ENCODE data around the gene PPIL3.

The PPIL3 gene

GRCh38 chr2:200834701-200835100 is 54.2 kb downstream of the PPIL3 start:
- ATAC-seq (ENCODE audit: insufficient read depth, low read depth), result no peak
- H3K4me2 ChIP-seq (ENCODE audit: insufficient read depth, low read length), result no peak overlapping the region
- no peaks in the 10 kb centered on the region for H4K20me1 ChIP-seq (ENCODE audit: insufficient read depth, low read length)
- no peak overlapping the region for H3K9ac ChIP-seq (ENCODE audit: low read depth, low read length)
- peaks cover 11% of the 10 kb centered on the region for H3K9me3 ChIP-seq (ENCODE audit: insufficient read depth, low read length, severe bottlenecking)
- H3K27me3 ChIP-seq (ENCODE audit: insufficient read depth, low read length, poor library complexity), result no peaks in the 10 kb centered on the region
- no peak overlapping the region for H3K27ac ChIP-seq (ENCODE audit: low read length)
- TF ChIP-seq CTCF (IDR thresholded peaks at IDR 0.05; ENCODE audit: borderline replicate concordance, extremely low read depth, low read length, poor library complexity, severe bottlenecking), result no peak
- TF ChIP-seq EZH2 (IDR thresholded peaks at IDR 0.05; ENCODE audit: borderline replicate concordance, low read depth, low read length, severe bottlenecking), result no peak
- H3K4me3 ChIP-seq (ENCODE audit: low read depth in 1 of 2, low read length in 2 of 2), result no peak overlapping the region
- H3K4me1 ChIP-seq (ENCODE audit: insufficient read depth, low read length), result no peaks in the 10 kb centered on the region
- no peak for DNase-seq
- no peaks in the 10 kb centered on the region for H3K36me3 ChIP-seq (ENCODE audit: insufficient read depth, low read length)
- H2AFZ ChIP-seq (ENCODE audit: low read depth, low read length), result no peak overlapping the region
- H3K79me2 ChIP-seq (ENCODE audit: insufficient read depth, low read length), result no peaks in the 10 kb centered on the region

DNA sequence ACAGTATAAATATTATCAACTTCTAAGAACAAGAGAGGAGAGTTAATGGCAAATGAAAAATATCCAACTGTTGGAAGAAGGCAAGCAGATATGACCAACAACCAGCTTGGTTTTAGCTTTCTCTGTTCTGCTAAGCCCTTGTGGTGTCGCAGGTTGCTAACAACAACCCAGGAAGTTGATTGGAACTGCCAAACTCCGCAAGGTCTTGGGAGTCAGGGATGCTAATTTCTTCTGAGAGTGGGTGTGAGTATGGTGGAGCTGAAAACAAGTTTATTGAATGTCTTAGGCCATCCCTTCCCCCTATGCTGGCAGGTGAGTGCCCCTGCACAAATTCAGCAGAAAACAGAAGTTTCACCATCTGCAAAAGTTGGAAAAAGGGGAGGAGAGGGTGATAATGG is 59.6 kb downstream of the PPIL3 start:
- Histone ChIP-seq H3K79me2 (ENCODE audit: insufficient read depth, low read length) (no peaks in the 10 kb centered on the region), H3K9ac (ENCODE audit: low read depth, low read length) (no peak overlapping the region), H3K9me3 (ENCODE audit: insufficient read depth, low read length, severe bottlenecking) (no peaks in the 10 kb centered on the region), H3K4me3 (ENCODE audit: low read depth in 1 of 2, low read length in 2 of 2) (no peak overlapping the region), H4K20me1 (ENCODE audit: insufficient read depth, low read length) (no peaks in the 10 kb centered on the region), H2AFZ (ENCODE audit: low read depth, low read length) (no peak overlapping the region), H3K36me3 (ENCODE audit: insufficient read depth, low read length) (no peaks in the 10 kb centered on the region; the same call in 1 of the 2 replicates), H3K4me2 (ENCODE audit: insufficient read depth, low read length) (no peak overlapping the region), H3K27me3 (ENCODE audit: insufficient read depth, low read length, poor library complexity) (no peaks in the 10 kb centered on the region), H3K27ac (ENCODE audit: low read length) (no peak overlapping the region), H3K4me1 (ENCODE audit: insufficient read depth, low read length) (no peaks in the 10 kb centered on the region)
- ATAC-seq (ENCODE audit: insufficient read depth, low read depth) (no peak), DNase-seq (no peak)
- TF ChIP-seq EZH2 (IDR thresholded peaks at IDR 0.05; ENCODE audit: borderline replicate concordance, low read depth, low read length, severe bottlenecking), result no peak
- no peak for TF ChIP-seq CTCF (IDR thresholded peaks at IDR 0.05; ENCODE audit: borderline replicate concordance, extremely low read depth, low read length, poor library complexity, severe bottlenecking)

DNA sequence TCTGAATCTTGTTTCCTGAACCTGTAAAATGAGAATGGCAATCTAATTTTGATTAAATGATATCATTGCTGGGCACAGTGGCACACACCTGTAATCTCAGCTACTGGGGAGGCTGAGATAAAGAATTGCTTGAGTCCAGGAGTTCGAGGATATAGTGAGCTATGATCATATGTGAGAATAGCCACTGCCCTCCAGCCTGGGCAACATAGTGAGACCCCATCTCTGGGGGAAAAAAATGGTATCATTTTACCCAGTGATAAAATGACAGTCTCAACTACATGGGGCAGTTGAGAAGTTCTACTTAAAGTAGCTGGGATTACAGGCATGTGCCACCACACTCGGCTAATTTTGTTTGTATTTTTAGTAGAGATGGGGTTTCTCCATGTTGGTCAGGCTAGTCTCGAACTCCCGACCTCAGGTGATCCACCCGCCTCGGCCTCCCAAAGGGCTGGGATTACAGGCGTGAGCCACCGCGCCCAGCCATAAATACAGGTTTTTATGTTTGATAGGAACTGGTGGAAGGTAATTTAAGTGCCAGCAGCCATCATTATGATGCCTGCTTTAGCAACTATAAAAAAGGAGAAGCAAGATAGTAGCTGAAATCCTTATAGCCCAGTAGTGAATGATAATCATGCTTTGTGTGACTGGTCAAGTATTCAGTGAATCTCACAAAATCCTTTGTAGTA is 60.2 kb downstream of the PPIL3 start:
- Histone ChIP-seq H3K9me3 (ENCODE audit: insufficient read depth, low read length, severe bottlenecking) (no peaks in the 10 kb centered on the region), H3K36me3 (ENCODE audit: insufficient read depth, low read length) (peaks cover 5% of the 10 kb centered on the region; the same call in 1 of the 2 replicates)

More for the DNA sequence above, 60.2 kb downstream of the PPIL3 start:
- Histone ChIP-seq H3K27me3 (ENCODE audit: insufficient read depth, low read length, poor library complexity) (no peaks in the 10 kb centered on the region), H3K4me1 (ENCODE audit: insufficient read depth, low read length) (no peaks in the 10 kb centered on the region), H3K4me3 (ENCODE audit: low read depth in 1 of 2, low read length in 2 of 2) (no peak overlapping the region), H3K9ac (ENCODE audit: low read depth, low read length) (no peak overlapping the region), H2AFZ (ENCODE audit: low read depth, low read length) (no peak overlapping the region), H4K20me1 (ENCODE audit: insufficient read depth, low read length) (no peaks in the 10 kb centered on the region), H3K4me2 (ENCODE audit: insufficient read depth, low read length) (no peak overlapping the region), H3K27ac (ENCODE audit: low read length) (no peak overlapping the region), H3K79me2 (ENCODE audit: insufficient read depth, low read length) (no peaks in the 10 kb centered on the region)
- no peak for TF ChIP-seq EZH2 (IDR thresholded peaks at IDR 0.05; ENCODE audit: borderline replicate concordance, low read depth, low read length, severe bottlenecking)
- no peak for TF ChIP-seq CTCF (IDR thresholded peaks at IDR 0.05; ENCODE audit: borderline replicate concordance, extremely low read depth, low read length, poor library complexity, severe bottlenecking)
- no peak for DNase-seq
- ATAC-seq (ENCODE audit: insufficient read depth, low read depth), result 0 out of 3 replicates have a peak, but pooled peaks have one; percentile 4

All from DND-41 (cell line).